ENCODE results near the gene IKBKE. TPM values are rescaled to one million over a fixed set of nuclear protein-coding genes. Genes with fewer than 3 reads are reported as not detected.

Gene IKBKE
- total and polyA plus RNA-seq, 2 of the 8 experiments (the other 6 are each of a cell fraction or from before 2014, with no cell fraction given) = 8.6 to 12.0 TPM

DNA sequence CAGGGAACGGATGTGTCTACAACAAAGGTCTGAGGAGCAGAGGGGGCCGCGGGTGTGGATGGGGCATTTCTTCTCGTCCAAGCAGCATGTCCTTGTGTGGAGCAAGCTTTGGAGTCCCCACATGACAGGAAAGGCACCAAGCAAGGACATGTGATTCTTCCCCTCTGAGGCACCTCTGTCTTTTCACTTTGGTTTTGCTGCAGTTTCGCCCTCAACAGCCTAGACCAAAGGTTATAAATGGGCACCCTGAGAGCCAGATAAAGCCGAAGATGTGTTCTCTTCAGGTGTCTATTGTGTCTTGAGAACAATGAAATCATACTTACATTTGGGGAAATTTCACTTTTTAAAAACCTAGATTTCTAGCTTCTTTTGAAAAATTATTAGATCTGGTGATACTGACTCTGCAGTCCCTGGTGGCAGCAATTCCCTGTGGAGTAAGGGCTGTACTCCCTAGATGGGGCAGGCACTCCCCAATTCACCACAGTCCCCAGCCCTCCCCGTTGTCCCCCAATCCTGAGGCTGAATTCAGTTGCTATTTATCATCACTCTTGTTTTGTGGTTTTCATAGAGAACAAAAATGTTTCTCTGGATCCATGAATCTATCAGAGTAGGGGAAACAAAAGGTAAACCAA lies 28.8 kb upstream of the IKBKE start:
- CTCF ChIA-PET (ENCODE audit: partially characterized antibody) = interaction anchor here (0.8 to 1.7 kb wide), 5 partner anchors 10 to 49 kb away, joined by 3 to 4 read pairs (median 3); no protein-coding TSS in a partner anchor
- TF ChIP-seq PHF8 (conservative IDR thresholded peaks at IDR 0.05; ENCODE audit: low read depth, low read length) = no peak
- no peak for TF ChIP-seq ATF2 (IDR thresholded peaks at IDR 0.05; ENCODE audit: low read length)
- no peak for TF ChIP-seq NRF1 (IDR thresholded peaks at IDR 0.05; ENCODE audit: low read depth, low read length)
- no peak for TF ChIP-seq TEAD4 (IDR thresholded peaks at IDR 0.05; ENCODE audit: low read depth, low read length)
- TF ChIP-seq SIRT6 (IDR thresholded peaks at IDR 0.05; ENCODE audit: low read length) = no peak
- no peak for TF ChIP-seq RAD21 (IDR thresholded peaks at IDR 0.05 in 1 of 2, conservative IDR thresholded peaks at IDR 0.05 in 1 of 2; ENCODE audit: low read depth in 2 of 2, low read length in 2 of 2)
- TF ChIP-seq CBX5 (IDR thresholded peaks at IDR 0.05; ENCODE audit: low read depth, low read length) = no peak
- TF ChIP-seq BACH1 (IDR thresholded peaks at IDR 0.05; ENCODE audit: low read length) = no peak
- H3K9me3 ChIP-seq (ENCODE audit: insufficient read depth in 2 of 2, low read depth in 1 of 2, low read length in 1 of 2) = no peaks in the 10 kb centered on the region
- no peak overlapping the region for H2BK5ac ChIP-seq (ENCODE audit: low read depth, low read length)
- H3K56ac ChIP-seq (replicated peaks; ENCODE audit: insufficient read length, low read depth, low read length) = no peak overlapping the region
- H2BK120ac ChIP-seq (replicated peaks; ENCODE audit: low read depth, low read length) = no peak overlapping the region
- no peak overlapping the region for H2BK12ac ChIP-seq (ENCODE audit: low read depth, low read length)
- no peak for DNase-seq (ENCODE audit: low read depth in 1 of 2, low spot score in 2 of 2)
- no peaks in the 10 kb centered on the region for H3K27me3 ChIP-seq (replicated peaks in 1 of 4; ENCODE audit: control insufficient read depth in 3 of 4, extremely low read depth in 1 of 4, insufficient read depth in 3 of 4, low read length in 3 of 4)
- H2BK20ac ChIP-seq (ENCODE audit: low read length) = no peak overlapping the region
- no peak for FAIRE-seq
- no peak overlapping the region for H2AK5ac ChIP-seq (ENCODE audit: low read depth, low read length)
- no peak overlapping the region for H3K18ac ChIP-seq (ENCODE audit: extremely low read depth, low read length)
- no peak overlapping the region for H3K23ac ChIP-seq (ENCODE audit: insufficient read length)
- no peak overlapping the region for H3K27ac ChIP-seq (ENCODE audit: low read depth, low read length)
- H3K4me3 ChIP-seq (ENCODE audit: extremely low read depth in 1 of 4, insufficient read depth in 2 of 4, low read depth in 3 of 4, low read length in 4 of 4) = no peak overlapping the region
- no peaks in the 10 kb centered on the region for H3K23me2 ChIP-seq (ENCODE audit: low read depth, low read length)
- POLR2A ChIA-PET (ENCODE audit: partially characterized antibody) = no interaction called here
- no peak overlapping the region for H3K9ac ChIP-seq (replicated peaks in 1 of 4; ENCODE audit: extremely low read depth in 1 of 4, low read depth in 3 of 4, low read length in 3 of 4)
- H4K5ac ChIP-seq (ENCODE audit: insufficient read length, low read depth, low read length) = no peak overlapping the region
- H2BK15ac ChIP-seq (ENCODE audit: low read length) = no peak overlapping the region
- no peak overlapping the region for H2AFZ ChIP-seq (ENCODE audit: low read length)
- H3K14ac ChIP-seq (ENCODE audit: insufficient read length) = no peak overlapping the region
- peaks cover 2 to 13% (median 5%) of the 10 kb centered on the region in 4 experiments; a peak in 7 of 8 replicates for H3K36me3 ChIP-seq (ENCODE audit: control insufficient read depth in 2 of 4, insufficient read depth in 4 of 4, low read length in 3 of 4)
- WGBS, 2 experiments (ENCODE audit: extremely low coverage in 1 of 2, insufficient coverage in 1 of 2, insufficient read length in 1 of 2, insufficient replicate concordance in 2 of 2, low coverage in 1 of 2, low lambda C conversion rate in 2 of 2, missing lambda C conversion rate in 1 of 2) = 88% methylated on average over 7 of the region's 7 CpGs; no CpG with 5 or more reads in 1 of the 2 experiments
- H3K4me2 ChIP-seq (ENCODE audit: insufficient read depth in 1 of 2, low read depth in 2 of 2, low read length in 2 of 2) = no peak overlapping the region
- no peak overlapping the region for H4K8ac ChIP-seq (ENCODE audit: extremely low read depth, insufficient read depth, low read length)
- H4K20me1 ChIP-seq (replicated peaks in 1 of 2; ENCODE audit: control insufficient read depth in 1 of 2, insufficient read depth in 2 of 2, low read length in 2 of 2) = no peaks in the 10 kb centered on the region
- peaks cover 0 to 4% (median 0%) of the 10 kb centered on the region in 4 experiments; a peak in 1 of 7 replicates for H3K4me1 ChIP-seq (replicated peaks in 1 of 4; ENCODE audit: control insufficient read depth in 3 of 4, insufficient read depth in 4 of 4, low read length in 3 of 4)
- H3K79me2 ChIP-seq (ENCODE audit: control insufficient read depth in 1 of 2, insufficient read depth in 2 of 2, low read length in 2 of 2) = no peaks in the 10 kb centered on the region
- H4K91ac ChIP-seq (replicated peaks; ENCODE audit: insufficient read length, low read length) = no peak overlapping the region
- no peak overlapping the region for H3K4ac ChIP-seq (replicated peaks; ENCODE audit: insufficient read length, low read depth, low read length)
- no peaks in the 10 kb centered on the region; the same call in 1 of the 2 replicates for H3K79me1 ChIP-seq (ENCODE audit: low read depth, low read length)

All from H1 (cell line).